HG03103 (cell line): ENCODE results near the gene ITGA3.

Experiments used
- ATAC-seq: cut with Tn5 transposase; IDR thresholded peaks from one replicate; pipeline ENCODE4 v1.9.1; 2021; ENCODE audit warnings: low read depth; ENCODE audit not compliant: unreplicated experiment

The ITGA3 gene

DNA sequence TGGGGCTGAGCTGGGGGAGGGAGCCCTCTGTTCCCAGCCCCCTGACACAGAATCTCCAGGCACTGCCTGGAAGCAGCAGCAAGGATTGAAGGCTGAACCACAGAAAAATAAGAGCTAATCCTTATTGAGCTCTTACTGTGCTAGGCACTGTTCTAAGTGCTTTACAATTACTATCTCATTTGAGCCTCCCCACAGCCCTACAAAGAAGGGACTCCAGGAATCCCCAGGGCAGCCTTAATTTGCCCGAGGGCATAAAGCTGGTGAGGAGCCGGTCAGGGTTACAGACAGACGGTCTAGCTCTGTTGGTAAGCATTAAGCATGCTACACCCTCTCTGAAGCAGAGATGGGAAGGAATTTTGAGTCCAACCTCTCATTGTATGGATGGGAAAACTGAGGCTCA is 67.0 kb downstream of the ITGA3 start:
- ATAC-seq, result no peak

DNA sequence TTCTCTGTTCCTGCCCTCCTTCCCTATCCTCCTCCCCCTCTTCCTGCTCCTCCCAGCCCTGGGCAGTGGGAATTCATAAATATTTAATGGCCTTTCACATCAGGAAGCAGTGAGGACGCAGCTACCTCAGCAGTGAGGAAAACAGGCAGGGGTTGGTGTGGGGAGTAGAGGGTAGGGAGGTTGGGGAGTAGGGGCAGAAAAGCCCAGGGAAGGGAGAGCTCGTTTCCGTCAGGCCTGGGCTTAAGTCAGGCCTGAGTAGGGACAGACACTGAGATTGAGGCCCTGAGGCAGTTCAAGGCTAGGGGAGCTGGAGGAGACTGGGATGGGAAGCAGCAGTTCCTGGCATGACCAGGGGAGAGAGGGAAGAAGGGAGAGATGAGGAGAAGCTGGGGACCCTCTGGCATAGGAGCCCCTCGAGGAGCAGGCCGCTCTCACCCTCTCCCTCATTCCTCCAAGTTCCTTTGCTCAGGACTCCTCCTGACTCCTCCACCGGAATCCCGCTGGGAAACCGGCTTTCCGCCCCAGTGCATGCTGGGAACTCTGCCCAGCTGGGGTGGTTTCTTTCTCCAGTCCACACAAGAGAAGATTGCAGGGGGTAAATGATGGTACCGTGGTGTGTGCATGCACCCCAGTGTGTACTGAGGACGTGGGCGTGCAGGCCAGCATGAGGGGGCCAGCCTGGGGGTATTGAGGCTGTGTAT is 67.9 kb downstream of the ITGA3 start:
- ATAC-seq, result no peak

DNA sequence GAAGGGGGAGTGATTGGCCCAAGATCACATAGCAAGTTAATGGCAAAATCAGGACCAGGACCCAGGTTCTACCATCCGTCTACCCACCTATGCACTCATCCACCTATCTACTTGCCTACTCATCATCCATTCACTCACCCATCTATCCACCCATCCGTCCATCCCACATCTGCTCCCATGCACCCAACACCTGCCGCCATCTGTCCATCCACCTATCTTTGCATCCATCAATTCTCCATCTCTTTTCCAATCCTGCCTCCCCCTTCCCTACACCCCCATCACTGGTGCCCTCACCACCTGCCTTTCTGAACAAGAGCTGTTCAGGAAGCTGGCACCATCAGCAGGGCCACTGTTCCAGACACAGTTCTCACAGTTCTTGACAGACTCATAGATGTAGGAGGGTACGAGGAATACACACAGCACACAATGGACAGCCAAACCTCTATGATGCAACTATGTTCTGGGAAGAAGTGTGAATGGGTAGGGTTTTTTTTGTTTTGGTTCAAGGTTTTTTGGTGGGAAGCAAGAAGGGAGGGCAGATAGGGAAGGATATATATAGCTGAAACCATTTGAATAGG is 69.6 kb downstream of the ITGA3 start:
- no peak for ATAC-seq

GRCh38 chr17:50127697-50128361 is 71.9 kb downstream of the ITGA3 start:
- ATAC-seq, result no peak

GRCh38 chr17:50128441-50129352 is 72.8 kb downstream of the ITGA3 start:
- ATAC-seq, result no peak

- ATAC-seq, result no peak
Observed at GRCh38 chr17:50129353-50129727, 73.4 kb downstream of the ITGA3 start.

DNA sequence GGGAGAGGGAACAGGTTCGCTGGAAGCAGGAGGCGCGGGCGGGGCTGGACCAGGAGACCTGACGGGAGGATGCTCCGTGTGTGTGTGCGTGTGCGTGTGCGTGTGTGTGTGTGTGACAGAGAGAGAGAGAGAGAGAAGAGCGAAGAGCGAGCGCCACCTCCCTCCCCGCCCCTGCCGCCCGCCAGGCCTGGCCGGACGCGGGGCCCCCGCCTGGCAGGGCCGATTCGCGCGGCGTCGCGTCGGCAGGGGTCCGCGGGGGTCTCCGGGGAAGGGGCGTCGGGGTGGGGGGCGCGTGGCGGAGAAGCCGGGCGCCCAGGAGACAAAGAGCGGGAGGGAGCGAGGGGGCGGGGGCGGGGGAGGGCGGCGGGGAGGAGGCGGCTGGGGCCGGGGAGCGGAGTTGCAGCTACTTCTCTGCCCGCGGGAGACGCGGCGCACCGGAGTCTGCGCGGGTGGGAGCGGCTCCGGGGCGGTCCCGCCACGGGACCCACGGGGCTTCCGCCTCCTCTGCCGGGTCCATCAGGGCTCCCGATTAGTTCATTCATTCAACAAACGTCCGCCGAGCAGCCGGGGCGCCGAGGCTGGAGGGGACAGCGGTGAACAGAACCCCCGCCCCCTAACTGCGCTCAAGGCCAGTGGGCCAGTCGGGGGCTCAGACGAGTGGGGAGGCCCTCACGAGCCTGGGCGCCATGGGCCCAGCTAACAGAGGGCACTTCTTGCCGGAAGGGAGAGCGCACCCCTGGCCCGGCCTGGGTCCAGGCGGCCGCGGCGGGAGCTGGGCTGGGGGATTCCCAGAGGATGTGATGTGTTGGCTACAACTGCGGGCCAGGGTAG is 74.0 kb downstream of the ITGA3 start, which contains the start of gene SAMD14:
Gene SAMD14 (minus strand): TSS at position 433 of the 831 bp plus-strand sequence. CDS start 5,201 bp downstream, outside the sequence.
- ATAC-seq, result no peak

GRCh38 chr17:50130559-50131305 is 74.8 kb downstream of the ITGA3 start:
- no peak for ATAC-seq

GRCh38 chr17:50132104-50132794 is 76.3 kb downstream of the ITGA3 start:
- ATAC-seq, result no peak

DNA sequence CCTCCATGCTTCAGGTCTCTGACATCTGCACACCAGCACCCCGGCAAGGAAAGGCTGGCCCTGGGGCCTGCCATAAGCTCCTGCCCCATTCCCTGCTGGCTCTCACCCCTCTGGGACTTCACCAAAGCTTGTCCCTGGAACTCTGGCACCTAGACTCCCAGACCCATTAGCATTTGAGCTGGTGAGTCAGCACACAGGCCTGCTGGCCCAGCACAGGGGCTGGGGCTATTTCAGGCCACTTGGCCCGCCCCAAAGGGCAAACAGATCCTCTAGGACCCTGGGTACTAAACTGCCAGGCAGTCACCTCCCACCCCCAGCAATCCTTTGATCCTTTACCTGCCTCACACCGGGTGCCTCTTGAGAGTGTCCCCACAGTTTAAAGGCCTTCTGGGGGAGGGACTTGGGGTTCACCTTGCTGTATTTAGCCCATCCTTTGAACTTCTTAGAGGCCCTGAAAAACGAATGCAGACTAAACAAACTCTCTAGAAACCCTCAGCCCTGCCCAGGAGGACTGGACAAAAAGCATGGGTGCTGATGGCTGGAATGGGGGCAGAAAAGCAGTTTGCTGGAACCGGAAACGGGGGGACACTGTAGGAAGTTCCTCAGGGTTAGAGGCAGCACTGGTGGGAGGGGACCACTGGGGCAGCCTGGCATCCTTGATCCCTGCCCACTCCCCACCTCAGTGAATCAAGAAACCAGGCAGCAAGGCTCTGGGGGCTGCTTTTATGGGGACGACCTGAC is 77.3 kb downstream of the ITGA3 start:
- no peak for ATAC-seq

- ATAC-seq, result no peak
Observed at GRCh38 chr17:50133769-50134099, 77.8 kb downstream of the ITGA3 start.

DNA sequence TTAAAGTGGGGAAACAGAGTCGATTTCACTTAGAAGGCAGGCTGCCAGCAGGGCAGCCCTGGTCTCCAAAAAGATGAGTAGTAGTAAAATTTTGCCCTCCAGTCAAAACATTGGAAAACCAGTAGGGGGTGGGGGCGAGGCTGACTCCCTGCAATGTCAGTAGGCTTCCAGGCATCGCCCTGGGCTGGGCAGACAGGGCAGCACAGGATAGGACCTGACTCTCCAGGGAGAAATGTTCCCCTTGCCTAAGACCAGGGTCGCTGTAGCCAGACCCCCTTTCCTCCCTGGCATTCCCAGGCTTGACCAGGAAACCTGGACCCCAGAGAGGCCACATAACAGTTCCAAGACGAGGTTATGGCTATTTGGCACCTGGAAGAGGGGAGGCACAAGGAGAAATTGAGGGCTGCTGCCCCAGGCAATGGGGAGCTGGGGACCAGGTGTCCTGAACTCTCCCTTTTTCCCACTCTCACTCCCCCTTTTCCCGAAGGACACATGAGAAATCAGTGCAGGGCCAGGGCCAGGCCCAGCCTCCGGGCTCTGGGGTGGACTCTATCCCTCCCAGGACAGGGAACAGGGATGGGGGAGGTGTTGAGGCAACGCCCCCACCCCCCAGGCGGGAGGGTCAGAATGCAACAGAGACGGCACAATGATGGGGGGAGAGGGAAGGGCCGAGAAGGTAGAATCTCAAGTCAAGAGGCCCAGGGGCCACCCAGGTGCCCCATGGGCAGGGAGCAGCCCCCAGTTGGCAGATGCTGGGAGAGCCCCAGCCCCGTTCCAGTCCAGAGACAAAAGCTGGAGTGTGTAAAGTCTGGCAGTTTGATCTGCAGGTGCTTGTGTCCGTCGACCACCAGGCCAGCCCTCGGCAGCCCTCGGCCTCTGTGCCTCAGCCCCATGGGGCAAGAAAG is 78.5 kb downstream of the ITGA3 start:
- no peak for ATAC-seq

DNA sequence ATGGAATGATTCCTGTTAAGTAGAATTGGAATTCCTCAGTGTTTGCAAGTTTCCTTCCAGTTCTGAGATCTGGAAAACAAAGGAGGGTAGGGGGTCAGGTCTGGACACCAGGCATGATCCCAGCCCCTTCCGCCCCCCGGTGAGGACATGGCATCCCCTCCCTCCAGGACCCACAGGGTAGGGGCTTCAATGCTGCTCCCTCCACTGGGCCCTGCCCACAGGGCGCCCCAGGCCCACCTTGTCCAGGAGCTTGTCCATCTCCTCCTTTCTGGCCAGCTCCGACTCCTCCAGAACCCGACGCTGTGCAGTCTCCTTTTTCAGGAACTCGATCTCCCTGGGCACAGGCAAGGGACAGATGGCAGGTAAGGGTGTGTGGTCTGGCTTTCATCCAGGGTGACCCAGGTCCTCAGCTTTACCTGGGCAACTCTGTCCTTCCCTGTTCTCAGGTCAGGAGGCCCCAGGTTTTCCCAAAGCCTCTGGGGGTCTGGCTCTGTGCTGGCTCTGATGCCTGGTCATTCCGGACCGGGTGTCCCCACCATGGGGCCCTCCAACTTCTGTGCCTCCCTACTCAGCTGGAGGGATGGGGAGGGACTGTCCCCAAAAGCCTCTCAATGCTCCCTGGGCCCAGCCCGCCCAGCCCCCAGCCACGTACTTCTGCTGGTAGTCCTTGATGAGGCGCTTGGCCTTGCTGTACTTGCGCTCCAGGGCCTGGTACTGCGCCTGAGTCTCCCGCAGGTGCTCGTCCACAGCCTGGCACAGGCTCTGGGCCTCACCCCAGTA is 79.6 kb downstream of the ITGA3 start:
- ATAC-seq, result no peak

- ATAC-seq, result no peak
Observed at GRCh38 chr17:50136096-50136687, 80.3 kb downstream of the ITGA3 start.

DNA sequence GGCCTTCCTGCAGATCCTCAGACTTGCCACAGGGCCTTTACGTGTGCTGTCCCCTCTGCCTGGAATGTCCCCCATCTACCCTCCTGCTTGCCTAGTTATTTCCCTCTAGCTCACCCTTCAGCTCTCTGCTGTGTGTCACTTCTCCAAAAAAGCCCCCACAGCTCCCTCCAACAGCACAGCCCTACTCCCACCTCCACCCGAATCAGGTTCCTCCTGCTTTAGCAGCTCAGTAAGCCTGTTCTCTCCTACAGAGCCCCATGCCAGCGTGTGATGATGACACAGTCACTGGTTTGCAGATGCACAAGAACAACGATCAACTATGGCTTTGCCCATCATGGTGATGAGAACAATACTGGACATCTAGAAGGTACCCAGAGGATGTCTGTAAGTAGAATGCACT is 81.1 kb downstream of the ITGA3 start:
- no peak for ATAC-seq

DNA sequence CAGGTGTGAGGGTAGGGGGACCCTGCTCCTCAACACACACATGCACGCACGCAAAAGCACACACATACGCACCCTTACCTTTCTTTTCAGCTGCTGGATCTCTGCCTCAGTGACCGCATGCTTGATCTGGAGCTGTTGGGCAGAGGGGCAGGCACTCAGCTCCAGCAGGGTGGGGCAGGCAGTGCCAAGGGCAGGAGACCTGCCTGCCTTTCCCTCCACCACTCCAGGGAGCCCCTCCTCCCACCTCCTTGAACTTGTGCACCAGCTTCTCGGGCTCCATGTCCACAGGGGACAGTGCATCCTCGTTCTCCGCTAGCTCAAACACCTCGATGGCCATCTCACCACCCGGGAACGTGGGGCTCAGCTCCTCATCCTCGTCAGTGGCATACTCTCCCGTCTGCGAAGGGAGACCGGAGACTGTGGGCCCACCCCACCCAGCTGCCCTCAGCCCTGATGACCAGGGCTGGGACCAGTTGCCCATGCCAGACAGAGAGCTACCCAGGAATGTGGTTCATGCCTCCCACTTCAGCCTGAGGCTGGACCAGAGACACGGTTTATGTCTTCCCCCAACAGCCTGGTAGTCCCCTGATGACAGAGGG is 83.4 kb downstream of the ITGA3 start:
- ATAC-seq, result no peak
